Dedifferentiated amniotic fluid mesenchymal stem cell (primary cell): Measurements from ENCODE around the gene HDDC3.

Experiments
- DNase-seq: peaks from one replicate; pipeline ENCODE4 v3.0.0-alpha.2; 2016; ENCODE audit errors: extremely low spot score

The HDDC3 gene

DNA sequence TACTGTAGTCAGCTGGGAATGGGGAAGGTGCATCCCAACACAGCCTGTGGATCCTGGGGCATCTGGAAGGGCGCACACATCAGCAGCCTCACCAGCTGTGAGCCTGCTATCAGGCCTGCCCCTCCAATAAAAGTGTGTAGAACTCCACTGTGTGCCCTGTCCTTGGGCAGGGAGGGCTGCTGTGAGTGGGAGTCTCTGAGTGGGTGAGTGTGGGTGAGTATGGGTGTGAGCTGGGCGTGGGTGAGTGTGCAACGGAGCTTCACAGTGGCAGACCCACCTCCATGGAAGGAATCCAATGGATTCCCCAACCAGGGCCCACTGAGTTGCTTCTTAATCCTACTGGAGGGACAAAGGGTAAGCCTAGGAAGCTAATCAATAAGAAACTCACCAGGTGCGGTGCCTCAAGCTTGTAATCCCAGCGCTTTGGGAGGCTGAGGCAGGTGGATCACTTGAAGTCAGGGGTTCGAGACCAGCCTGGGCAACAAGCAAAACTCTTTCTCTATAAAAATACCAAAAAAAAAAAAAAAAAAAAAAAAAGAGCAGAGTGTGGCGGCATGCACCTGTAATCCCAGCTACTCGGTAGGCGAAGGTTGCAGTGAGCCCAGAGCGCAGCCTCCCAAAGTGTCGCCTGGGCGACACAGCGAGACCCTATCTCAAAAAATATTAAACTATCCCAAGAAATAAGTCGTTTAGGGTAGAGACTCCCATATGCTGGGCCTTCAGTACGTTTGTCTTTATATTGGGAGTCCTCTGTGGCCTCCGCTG, 21.8 kb upstream of the HDDC3 start:
- DNase-seq = no peak

DNA sequence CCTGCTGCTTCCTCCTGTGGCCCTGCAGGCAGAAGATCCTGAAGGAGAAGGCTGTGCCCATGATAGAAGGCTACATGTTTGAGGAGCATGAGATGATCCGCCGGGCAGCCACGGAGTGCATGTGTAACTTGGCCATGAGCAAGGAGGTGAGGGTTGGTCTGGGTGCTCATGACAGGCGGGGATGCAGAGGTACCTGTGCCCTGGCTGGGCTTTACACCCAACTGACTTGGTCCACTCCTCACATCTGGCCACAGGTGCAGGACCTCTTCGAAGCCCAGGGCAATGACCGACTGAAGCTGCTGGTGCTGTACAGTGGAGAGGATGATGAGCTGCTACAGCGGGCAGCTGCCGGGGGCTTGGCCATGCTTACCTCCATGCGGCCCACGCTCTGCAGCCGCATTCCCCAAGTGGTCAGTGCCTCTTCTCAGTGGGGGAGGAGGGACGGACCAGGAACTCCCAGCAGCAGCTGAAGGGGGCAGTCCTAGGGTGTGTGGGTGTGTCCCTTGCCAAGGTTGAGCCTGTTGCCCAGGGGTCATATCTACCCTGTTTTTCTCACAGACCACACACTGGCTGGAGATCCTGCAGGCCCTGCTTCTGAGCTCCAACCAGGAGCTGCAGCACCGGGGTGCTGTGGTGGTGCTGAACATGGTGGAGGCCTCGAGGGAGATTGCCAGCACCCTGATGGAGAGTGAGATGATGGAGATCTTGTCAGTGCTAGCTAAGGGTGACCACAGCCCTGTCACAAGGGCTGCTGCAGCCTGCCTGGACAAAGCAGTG, 20.7 kb upstream of the HDDC3 start:
- no peak for DNase-seq

DNA sequence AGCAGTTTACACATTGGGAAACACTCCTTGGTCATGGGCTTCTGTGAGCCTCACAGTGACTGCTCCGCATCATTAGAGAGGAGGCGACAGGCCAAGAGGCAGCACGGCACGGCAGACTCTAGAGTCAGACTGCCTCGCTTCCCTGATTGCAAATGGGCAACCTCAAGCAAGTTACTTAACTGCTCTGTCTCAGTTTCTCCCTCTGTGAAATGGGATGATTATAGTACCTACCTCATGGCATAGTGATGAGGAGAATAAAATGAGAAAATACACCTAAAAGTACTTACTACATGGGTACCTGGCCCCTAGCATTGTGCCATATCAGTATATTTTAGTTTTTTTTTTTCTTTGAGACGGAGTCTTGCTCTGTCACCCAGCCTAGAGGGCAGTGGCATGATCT, 18.3 kb upstream of the HDDC3 start:
- DNase-seq = no peak

DNA sequence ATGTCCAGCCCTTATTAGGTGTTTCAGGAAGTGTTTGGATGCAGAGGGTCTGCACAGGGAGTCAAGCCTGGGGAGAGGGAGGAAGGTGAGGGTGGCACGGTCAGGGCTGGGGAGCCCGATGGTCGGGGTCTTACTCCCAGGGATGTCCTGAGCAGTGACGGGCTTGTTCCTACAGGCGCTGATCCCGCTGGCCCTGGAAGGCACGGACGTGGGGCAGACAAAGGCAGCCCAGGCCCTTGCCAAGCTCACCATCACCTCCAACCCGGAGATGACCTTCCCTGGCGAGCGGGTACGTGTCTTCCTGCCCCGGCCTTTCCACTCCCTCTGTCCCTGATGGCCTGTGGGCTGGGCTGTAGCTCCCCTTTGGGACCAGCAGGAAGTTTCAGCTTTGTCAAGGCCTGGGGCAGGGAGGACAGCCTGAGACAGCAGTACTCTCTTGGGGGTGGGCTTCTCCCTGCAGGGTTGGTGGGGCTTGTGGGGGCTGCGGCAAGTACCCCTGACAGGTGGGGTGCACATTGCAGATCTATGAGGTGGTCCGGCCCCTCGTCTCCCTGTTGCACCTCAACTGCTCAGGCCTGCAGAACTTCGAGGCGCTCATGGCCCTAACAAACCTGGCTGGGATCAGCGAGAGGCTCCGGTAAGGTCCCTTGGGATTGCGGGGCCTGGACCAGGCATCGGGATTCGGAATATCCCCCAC, 17.8 kb upstream of the HDDC3 start:
- no peak for DNase-seq

DNA sequence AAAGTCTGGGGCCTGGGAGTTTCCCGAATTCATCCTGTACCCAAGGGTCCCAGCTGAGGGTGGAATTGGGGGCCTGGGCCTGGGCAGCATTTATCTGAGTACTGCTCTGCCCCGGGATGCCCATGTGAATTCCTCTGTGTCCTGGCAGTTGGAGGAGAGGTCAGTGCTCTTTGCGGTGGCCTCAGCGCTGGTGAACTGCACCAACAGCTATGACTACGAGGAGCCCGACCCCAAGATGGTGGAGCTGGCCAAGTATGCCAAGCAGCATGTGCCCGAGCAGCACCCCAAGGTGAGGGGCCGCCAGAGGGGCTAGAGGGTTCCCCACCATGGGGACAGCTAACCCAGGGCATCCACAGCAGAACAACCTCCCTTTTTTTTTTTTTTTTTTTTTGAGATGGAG, 16.2 kb upstream of the HDDC3 start:
- no peak for DNase-seq

DNA sequence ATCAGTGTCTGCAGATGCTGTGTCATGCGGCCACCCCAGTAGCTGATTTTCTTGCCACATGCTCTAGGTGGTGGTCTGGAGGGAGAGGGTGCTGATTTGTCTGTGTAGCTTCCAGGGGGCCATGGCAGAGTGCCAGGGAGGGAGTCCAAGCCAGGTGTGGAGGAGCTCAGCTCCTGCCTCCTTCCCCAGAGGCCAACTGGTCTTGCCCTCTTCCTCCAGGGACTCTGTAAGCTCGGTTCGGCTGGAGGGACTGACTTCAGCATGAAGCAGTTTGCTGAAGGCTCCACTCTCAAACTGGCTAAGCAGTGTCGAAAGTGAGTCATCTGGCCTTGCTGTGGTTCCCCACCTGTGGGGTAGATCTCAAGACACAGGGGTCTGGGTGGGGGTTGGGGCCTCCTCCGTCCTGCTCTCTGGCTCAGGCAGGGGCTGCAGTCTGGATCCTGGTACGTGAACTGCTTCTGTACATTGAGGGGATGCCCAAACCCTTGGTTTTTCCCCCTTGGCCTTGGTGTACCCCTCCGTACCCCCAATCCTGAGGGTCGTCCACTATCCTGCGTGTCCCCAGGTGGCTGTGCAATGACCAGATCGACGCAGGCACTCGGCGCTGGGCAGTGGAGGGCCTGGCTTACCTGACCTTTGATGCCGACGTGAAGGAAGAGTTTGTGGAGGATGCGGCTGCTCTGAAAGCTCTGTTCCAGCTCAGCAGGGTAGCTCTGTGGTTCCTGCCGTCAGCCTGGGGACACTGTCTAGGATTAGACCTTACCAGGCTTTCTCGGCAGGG, 15.4 kb upstream of the HDDC3 start:
- DNase-seq = no peak

DNA sequence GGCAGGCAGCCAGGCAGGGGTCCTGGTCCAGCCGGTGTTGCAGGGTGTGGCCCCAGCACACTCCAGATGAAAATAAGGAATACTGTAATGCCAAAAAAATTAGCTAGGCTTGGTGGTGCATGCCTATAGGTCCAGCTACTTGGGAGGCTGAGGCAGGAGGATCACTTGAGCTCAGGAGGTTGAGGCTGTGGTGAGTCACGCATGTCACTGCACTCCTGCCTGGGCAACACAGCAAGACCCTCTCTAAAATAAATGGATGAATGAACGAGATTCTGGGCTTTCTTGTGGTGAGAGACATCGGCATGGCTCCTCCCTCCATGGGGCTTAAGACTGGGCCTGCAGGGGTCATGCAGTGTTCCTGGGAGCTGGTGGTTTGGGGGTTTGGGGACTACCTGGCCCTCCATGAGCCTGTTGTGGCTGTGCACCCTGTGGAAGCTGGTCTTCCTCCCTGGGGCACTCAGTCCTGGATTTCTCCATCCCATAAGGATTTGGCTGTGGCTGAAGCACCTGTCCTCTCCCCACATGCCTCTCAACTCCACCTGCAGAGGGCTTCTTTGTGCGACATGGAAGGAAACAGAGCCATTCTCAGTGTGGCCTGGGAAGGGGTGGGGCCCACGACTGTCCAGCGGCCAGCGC, 14.7 kb upstream of the HDDC3 start:
- no peak for DNase-seq

DNA sequence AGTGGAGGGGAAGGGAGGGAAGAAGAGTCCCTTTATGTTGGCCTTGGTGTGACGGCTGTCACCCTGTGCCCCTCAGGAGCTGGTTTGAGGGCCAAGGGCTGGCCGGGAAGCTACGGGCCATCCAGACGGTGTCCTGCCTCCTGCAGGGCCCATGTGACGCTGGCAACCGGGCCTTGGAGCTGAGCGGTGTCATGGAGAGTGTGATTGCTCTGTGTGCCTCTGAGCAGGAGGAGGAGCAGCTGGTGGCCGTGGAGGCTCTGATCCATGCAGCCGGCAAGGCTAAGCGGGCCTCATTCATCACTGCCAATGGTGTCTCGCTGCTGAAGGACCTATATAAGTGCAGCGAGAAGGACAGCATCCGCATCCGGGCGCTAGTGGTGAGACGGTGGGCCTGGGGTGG, 14.2 kb upstream of the HDDC3 start:
- DNase-seq = no peak

DNA sequence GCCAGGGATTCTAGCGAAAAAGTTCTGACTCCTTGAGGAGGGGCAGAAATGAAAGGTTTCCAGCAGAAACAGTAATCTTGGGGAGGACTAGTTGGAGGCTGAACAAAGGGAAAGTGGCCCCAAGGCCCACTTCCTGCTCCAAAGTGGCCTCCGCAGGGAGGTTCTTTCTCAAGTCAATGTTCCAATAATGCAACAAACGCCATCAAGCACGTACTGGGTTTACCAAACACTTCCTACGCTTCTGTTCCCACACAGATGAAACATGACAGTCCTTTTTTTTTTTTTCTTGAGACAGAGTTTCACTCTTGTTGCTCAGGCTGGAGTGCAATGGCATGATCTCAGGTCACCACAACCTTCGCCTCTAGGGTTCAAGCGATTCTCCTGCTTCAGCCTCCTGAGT, 12.7 kb upstream of the HDDC3 start:
- DNase-seq = no peak

DNA sequence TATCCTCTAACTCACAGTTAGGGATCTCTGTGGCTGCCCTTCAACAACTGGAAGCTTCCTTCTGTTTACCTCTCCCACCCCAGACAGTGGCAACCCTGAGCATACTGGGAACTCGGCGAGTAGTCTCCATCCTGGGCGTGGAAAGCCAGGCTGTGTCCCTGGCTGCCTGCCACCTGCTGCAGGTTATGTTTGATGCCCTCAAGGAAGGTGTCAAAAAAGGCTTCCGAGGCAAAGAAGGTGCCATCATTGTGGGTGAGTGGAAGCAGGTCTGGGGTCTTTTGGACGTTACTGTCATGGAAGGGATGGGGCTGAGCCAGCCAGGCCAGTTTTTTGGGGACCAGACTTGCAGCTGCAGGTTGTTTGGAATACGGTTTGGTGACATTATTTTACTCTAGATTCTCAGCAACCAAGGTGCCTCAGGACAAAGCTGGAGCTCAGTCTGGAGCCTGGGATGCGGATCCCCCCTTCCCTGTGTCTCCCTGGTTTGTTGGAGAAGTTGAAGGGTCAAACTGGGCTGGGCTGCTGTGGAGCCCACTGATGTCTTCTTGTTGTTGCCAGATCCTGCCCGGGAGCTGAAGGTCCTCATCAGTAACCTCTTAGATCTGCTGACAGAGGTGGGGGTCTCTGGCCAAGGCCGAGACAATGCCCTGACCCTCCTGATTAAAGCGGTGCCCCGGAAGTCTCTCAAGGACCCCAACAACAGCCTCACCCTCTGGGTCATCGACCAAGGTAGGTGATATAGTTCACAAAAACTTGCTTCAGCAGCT, 10.2 kb upstream of the HDDC3 start:
- no peak for DNase-seq

DNA sequence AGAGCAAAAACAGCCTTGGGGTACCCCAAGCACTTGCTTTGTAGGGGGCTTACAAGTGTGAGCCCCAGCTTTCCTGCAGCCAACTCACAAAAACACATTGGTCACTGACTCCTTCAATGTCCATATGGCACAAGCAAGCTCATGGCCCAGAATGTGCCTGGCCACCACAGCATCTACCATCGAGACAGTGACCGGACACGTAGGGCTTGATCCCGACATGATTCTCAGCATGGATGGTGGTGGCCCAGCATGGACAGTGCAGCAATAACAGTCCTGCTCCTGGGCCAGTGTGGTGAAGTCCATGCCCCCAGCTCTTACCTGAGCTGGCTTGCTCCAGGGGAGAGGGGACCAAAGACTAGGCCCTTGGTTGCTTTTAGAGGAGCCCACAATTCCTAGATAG, 8.7 kb upstream of the HDDC3 start:
- DNase-seq = no peak

DNA sequence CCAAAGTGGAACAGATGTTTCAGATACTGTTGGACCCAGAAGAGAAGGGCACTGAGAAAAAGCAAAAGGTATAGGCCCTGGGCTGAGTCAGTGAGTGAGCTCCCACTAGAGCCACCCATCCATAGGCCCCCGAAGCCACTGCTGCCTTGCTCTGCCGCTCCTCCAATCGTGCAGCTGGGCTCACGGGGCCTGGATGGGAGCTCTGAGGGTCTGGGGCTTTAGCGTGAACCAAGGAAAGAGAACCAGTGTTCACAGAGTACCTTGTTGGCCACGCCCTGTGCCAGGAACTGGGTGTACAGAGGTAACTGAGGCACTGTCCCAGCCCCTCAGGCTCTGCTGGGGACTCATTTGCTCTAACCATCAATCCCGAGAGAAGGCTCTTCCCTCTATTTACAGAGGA, 7.4 kb upstream of the HDDC3 start:
- no peak for DNase-seq

DNA sequence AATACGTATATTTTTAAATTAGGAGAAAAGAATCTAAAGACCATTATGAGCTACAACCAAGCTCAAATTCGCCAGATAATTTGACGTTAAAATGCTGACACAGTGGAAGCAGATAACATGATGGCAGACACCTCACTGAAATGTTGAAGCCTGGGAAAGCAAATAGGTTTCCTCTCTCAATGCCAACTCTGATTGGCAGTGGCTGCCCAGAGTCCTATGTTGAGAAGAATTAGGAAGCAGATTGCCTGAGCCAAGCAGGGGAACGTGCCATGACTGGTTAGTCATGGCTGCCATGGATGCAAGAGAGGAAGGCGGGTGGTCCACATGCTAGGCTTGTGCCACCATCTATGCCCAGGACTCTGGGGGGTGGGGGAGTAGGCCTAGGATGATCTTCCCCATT, 5.9 kb upstream of the HDDC3 start:
- DNase-seq = no peak

DNA sequence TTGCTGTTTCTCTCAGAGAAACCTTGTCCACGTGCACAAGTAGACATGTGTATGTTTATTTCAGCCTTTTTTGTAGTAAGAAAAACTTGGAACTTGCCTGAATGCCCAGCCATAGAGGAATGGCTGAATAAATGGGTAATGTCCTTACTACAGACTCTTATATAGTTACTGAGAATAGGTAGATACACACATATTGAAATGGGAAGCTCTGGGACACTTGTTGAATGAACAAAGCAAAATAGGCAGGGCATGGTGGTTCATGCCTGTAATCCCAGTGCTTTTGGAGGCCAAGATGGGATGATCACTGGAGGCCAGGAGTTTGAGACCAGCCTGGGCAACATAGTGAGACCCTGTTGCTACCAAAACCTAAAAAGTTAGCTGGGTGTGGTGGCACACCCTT, 4.5 kb upstream of the HDDC3 start:
- DNase-seq = no peak

DNA sequence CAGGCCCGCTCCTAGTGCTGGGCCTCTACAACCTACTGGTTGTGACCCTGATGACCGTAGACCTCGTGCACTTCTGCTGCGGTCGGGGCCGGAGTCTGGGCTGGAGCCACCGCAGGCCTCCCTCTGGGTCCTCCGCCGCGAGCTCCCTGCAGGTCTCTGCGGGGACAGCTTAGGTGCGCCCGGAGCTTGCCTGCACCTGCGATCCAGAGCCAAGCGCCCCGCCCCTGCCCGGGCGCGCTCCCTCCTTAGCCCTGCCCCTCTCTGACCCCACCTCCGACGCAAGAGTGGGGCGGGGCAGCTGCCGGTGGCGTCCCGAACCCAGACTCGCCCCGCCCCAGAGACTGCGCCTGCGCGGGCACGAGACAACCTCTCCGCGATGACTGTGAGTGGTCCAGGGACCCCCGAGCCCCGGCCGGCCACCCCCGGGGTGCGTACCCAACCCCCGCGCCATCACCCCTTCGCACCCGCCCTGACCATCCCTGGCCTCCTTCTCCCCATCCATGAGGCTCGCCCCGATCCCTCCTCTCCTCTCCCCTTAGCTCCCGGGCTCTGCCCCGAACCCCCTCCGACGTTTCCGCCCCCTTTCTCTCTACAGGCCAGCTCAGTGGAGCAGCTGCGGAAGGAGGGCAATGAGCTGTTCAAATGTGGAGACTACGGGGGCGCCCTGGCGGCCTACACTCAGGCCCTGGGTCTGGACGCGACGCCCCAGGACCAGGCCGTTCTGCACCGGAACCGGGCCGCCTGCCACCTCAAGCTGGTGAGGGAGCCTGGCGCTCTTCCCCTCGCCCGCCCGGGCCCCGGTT, 2.8 kb upstream of the HDDC3 start, which contains the start of gene UNC45A:
TSS of gene UNC45A (plus strand) at position 337 of the 803 bp plus-strand sequence. CDS start at position 377, 40 bp downstream.
- DNase-seq = peak; percentile 57

DNA sequence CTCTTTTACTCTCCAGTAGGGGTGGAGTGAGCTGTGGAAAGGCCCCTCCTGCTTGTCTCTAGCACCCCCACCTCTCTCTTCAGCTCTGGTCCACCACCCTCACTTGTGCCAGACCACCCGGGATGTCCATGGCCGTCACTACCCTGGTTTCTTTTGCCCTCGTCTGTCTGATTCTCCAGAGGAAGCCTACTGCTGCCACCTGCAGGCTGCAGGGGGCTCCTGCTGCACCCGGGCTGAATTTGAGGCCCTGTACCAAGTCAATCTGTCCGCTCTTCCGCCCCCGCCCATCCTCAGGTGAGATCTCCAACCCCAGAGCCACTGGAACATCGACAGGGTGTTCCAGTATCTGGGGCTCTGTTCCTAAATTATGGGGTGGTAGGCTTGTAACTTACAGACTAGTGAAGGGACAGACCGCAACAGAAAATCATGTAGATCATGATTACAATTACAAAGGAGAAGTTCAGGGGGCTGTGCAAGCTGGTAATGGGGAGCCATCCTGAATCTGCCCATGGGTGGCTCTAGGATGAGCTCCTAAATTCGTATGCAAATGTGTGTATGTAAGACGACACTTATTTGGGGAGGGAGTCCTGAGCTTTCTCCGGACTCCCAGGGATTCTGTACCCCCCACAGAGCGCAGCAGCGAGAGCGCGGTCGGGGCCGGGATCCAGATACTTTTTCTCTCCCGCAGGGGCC, 2.1 kb upstream of the HDDC3 start:
- DNase-seq = peak; percentile 69

DNA sequence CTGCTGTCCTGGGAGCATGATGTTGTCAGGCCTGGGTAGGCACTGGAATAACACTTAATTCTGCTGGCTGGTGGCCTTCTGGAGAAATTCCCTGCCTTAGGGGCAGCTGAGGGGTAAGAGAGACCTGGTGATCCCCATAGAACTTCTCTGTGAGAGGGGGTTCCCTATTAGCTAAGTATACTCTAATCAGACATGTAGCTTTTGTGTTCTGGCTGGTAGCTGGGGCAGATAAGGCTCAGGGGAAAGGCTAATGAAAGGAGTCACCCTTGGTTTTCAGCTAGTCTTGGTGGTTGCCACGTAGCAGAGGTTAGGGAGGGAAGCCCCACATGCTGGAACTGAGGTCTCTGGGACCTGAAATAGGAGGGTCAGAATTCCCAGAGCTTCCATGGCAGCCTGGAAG, 952 bp upstream of the HDDC3 start:
- no peak for DNase-seq

DNA sequence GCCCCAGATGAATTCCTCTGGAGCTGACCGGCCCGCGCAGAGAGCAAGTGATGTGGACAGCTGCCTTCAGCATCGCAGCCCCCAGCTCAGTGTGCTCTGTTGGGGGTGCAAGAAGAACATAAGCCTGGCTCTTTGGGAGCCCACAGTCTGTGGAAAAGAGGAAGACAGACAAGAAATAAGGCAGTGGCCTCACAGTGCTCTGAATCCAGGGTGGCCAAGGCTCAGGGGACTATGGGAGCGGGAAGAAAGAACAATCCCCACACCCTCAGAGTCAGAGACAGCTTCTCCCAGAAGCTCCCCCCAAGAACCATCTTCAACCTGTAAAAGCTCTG, 277 bp upstream of the HDDC3 start:
- no peak for DNase-seq

DNA sequence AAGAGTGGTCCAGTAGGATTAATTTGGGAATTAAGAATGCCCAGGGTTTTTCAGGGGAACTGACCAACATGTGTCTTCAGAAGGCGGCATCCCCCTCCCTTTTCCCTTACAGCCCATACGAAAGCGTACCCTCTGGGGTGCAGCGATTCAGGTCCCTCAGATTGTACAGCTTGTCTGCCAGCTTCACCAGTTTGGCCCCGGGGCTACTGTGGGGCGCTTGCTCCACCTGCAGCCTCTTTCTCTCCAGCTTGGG, 848 bp downstream of the HDDC3 start:
- no peak for DNase-seq
